GM12801 (cell line): ENCODE data around the gene IFT80.

Source experiments
- CTCF ChIP-seq: IDR thresholded peaks from one replicate; pipeline ENCODE4 v1.5.1; 2011; ENCODE audit warnings: control low read depth; ENCODE audit not compliant: insufficient read length; ENCODE audit errors: extremely low read depth

The IFT80 gene

GRCh38 chr3:160253298-160253697, 145.7 kb downstream of the IFT80 start:
- TF ChIP-seq CTCF: no peak

GRCh38 chr3:160247766-160248165, 151.3 kb downstream of the IFT80 start:
- TF ChIP-seq CTCF: no peak

GRCh38 chr3:160245261-160245800, 153.7 kb downstream of the IFT80 start:
- no peak for TF ChIP-seq CTCF

- no peak for TF ChIP-seq CTCF
Observed at GRCh38 chr3:160232014-160232413, 167.0 kb downstream of the IFT80 start.

GRCh38 chr3:160227419-160227818, 171.6 kb downstream of the IFT80 start:
- TF ChIP-seq CTCF: no peak

GRCh38 chr3:160226026-160226907, 172.8 kb downstream of the IFT80 start:
- TF ChIP-seq CTCF: no peak

GRCh38 chr3:160225176-160226025, 173.6 kb downstream of the IFT80 start, which contains the start of gene C3orf80:
Gene C3orf80, plus strand, starts transcription at chr3:160225422. Its CDS starts 214 bp downstream, at chr3:160225636.
- TF ChIP-seq CTCF: no peak
